ENCODE data around the gene FAM149B1. TPM values are rescaled to one million over a fixed set of nuclear protein-coding genes. Genes with fewer than 3 reads are reported as not detected.

Gene FAM149B1
- total RNA-seq, 3 donors from 2014 or later (not counting 1 experiment from before 2014, with no cell fraction given): 12.7 to 17.6 (median 12.8) TPM

DNA sequence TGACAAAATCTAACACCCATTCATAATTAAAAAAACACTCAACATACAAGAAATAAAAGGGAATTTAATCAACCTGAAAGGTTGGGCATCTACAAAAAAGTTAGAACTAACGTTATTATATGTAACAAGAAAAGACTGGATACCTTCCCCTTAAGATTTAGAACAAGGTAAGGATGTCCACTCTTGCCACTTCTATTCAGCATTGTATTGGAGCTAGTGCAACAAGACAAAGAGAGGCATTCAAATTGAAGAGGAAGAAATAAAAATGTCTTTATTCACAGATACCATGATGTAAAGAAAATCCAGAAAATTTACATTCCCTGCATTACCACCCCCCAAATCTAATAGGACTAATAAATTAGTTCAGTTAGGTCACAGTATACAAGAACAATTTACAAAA lies 18.3 kb downstream of the FAM149B1 start:
- Histone ChIP-seq H3K4me3 (ENCODE audit: low read length) (no peak overlapping the region), H3K36me3 (ENCODE audit: control insufficient read depth, insufficient read depth, low read length) (peaks cover 21% of the 10 kb centered on the region), H3K27ac (ENCODE audit: low read length) (no peak overlapping the region), H3K27me3 (ENCODE audit: control insufficient read depth, insufficient read depth, low read length) (no peaks in the 10 kb centered on the region), H3K9me3 (ENCODE audit: control insufficient read depth, insufficient read depth, low read length) (no peaks in the 10 kb centered on the region), H3K4me1 (ENCODE audit: control insufficient read depth, insufficient read depth, low read length) (no peaks in the 10 kb centered on the region)
- Mint-ChIP-seq H3K27ac (no peak overlapping the region), H3K27me3 (ENCODE audit: low read depth in 2 of 2) (no peaks in the 10 kb centered on the region), H3K4me1 (no peaks in the 10 kb centered on the region), H3K4me3 (no peak overlapping the region), H3K9me3 (peaks cover 2 to 3% of the 10 kb centered on the region in 2 donors), H3K36me3 (peaks cover 10% of the 10 kb centered on the region)
- TF ChIP-seq, protein P1, sequence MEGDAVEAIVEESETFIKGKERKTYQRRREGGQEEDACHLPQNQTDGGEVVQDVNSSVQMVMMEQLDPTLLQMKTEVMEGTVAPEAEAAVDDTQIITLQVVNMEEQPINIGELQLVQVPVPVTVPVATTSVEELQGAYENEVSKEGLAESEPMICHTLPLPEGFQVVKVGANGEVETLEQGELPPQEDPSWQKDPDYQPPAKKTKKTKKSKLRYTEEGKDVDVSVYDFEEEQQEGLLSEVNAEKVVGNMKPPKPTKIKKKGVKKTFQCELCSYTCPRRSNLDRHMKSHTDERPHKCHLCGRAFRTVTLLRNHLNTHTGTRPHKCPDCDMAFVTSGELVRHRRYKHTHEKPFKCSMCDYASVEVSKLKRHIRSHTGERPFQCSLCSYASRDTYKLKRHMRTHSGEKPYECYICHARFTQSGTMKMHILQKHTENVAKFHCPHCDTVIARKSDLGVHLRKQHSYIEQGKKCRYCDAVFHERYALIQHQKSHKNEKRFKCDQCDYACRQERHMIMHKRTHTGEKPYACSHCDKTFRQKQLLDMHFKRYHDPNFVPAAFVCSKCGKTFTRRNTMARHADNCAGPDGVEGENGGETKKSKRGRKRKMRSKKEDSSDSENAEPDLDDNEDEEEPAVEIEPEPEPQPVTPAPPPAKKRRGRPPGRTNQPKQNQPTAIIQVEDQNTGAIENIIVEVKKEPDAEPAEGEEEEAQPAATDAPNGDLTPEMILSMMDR (IDR thresholded peaks at IDR 0.05): no peak
- intact Hi-C loops (cut with micrococcal nuclease): no loop called here
- no peak for DNase-seq
- 100% methylated on average over 1 of the region's 1 CpG for WGBS (ENCODE audit: insufficient coverage)
- ATAC-seq: no peak

GRCh38 chr10:73190188-73190587 lies 22.3 kb downstream of the FAM149B1 start:
- H3K9me3 ChIP-seq (ENCODE audit: control insufficient read depth, insufficient read depth, low read length): no peaks in the 10 kb centered on the region
- Mint-ChIP-seq H3K27me3 (ENCODE audit: low read depth in 2 of 2) (no peaks in the 10 kb centered on the region), H3K4me3 (no peak overlapping the region), H3K4me1 (no peaks in the 10 kb centered on the region), H3K27ac (no peak overlapping the region), H3K36me3 (no peaks in the 10 kb centered on the region), H3K9me3 (no peaks in the 10 kb centered on the region)
- intact Hi-C loops (cut with micrococcal nuclease): no loop called here
- H3K27ac ChIP-seq (ENCODE audit: low read length): no peak overlapping the region
- WGBS (ENCODE audit: insufficient coverage): 92% methylated on average over 2 of the region's 5 CpGs
- no peak overlapping the region for H3K4me3 ChIP-seq (ENCODE audit: low read length)
- ATAC-seq: no peak
- H3K36me3 ChIP-seq (ENCODE audit: control insufficient read depth, insufficient read depth, low read length): peaks cover 14% of the 10 kb centered on the region
- TF ChIP-seq, protein P1 (IDR thresholded peaks at IDR 0.05): no peak
- H3K4me1 ChIP-seq (ENCODE audit: control insufficient read depth, insufficient read depth, low read length): no peaks in the 10 kb centered on the region
- DNase-seq: no peak
- no peaks in the 10 kb centered on the region for H3K27me3 ChIP-seq (ENCODE audit: control insufficient read depth, insufficient read depth, low read length)

DNA sequence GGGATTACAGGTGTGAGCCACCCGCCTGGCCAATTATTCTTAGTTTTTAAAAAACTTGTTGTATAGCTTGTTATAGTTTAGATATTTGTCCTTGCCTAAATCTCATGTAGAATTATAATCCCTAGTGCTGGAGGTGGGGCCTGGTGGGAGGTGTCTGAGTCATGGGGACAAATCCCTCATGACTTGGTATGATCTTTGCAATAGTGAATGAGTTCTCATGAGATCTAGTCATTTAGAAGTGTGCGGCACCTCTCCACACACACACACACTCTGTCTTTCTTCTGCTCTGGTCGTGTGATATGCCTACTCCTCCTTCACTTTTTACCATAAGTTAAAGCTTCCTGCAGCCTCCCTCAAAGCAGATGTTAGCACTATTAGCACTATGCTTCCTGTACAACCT lies 37.2 kb downstream of the FAM149B1 start:
- H3K4me3 Mint-ChIP-seq: no peak overlapping the region
- TF ChIP-seq, protein P1 (IDR thresholded peaks at IDR 0.05): no peak
- no peaks in the 10 kb centered on the region for H3K4me1 Mint-ChIP-seq
- H3K27ac Mint-ChIP-seq: no peak overlapping the region
- Histone ChIP-seq H3K27me3 (ENCODE audit: control insufficient read depth, insufficient read depth, low read length) (no peaks in the 10 kb centered on the region), H3K4me1 (ENCODE audit: control insufficient read depth, insufficient read depth, low read length) (no peaks in the 10 kb centered on the region), H3K27ac (ENCODE audit: low read length) (no peak overlapping the region), H3K9me3 (ENCODE audit: control insufficient read depth, insufficient read depth, low read length) (no peaks in the 10 kb centered on the region), H3K4me3 (ENCODE audit: low read length) (no peak overlapping the region), H3K36me3 (ENCODE audit: control insufficient read depth, insufficient read depth, low read length) (peaks cover 3% of the 10 kb centered on the region)
- ATAC-seq (no peak), DNase-seq (no peak)
- intact Hi-C loops (cut with micrococcal nuclease): no loop called here
- no peaks in the 10 kb centered on the region for H3K36me3 Mint-ChIP-seq
- no peaks in the 10 kb centered on the region for H3K27me3 Mint-ChIP-seq (ENCODE audit: low read depth in 2 of 2)
- 87% methylated on average over 3 of the region's 3 CpGs for WGBS (ENCODE audit: insufficient coverage)
- H3K9me3 Mint-ChIP-seq: no peaks in the 10 kb centered on the region

DNA sequence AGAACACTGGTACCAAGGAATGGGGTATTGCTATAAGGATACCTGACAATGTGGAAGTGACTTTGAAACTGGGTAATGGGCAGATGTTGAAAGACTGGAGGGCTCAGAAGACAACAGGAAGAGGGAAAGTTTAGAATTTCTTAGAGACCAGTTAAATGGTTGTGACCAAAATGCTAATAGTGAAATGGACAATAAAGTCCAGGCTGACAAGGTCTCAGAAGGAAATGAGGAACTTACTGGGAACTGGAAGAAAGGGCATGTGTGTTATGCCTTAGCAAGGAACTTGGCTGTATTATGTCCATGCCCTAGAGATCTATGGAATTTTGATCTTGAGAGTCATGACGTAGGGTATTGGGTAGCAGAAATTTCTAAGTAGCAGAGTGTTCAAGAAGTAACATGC lies 38.0 kb downstream of the FAM149B1 start:
- ATAC-seq (no peak), DNase-seq (no peak)
- Histone ChIP-seq H3K27ac (ENCODE audit: low read length) (no peak overlapping the region), H3K4me3 (ENCODE audit: low read length) (no peak overlapping the region), H3K9me3 (ENCODE audit: control insufficient read depth, insufficient read depth, low read length) (no peaks in the 10 kb centered on the region), H3K27me3 (ENCODE audit: control insufficient read depth, insufficient read depth, low read length) (no peaks in the 10 kb centered on the region), H3K36me3 (ENCODE audit: control insufficient read depth, insufficient read depth, low read length) (peaks cover 3% of the 10 kb centered on the region), H3K4me1 (ENCODE audit: control insufficient read depth, insufficient read depth, low read length) (no peaks in the 10 kb centered on the region)
- H3K27ac Mint-ChIP-seq: no peak overlapping the region
- 95% methylated on average over 1 of the region's 1 CpG for WGBS (ENCODE audit: insufficient coverage)
- H3K36me3 Mint-ChIP-seq: no peaks in the 10 kb centered on the region
- TF ChIP-seq, protein P1 (IDR thresholded peaks at IDR 0.05): no peak
- no peaks in the 10 kb centered on the region for H3K27me3 Mint-ChIP-seq (ENCODE audit: low read depth in 2 of 2)
- no peaks in the 10 kb centered on the region for H3K9me3 Mint-ChIP-seq
- no peak overlapping the region for H3K4me3 Mint-ChIP-seq
- H3K4me1 Mint-ChIP-seq: no peaks in the 10 kb centered on the region
- intact Hi-C loops (cut with micrococcal nuclease): no loop called here
